ENCODE results near the gene ANAPC1.
"Not testable (repeated sequence)": the region's sequence is repeated elsewhere in the genome, so short reads cannot be mapped to it uniquely, and the experiment has no call there.

Gene ANAPC1

GRCh38 chr2:111772180-111772579 lies 111.8 kb downstream of the ANAPC1 start:
- peak; percentile 65 for FAIRE-seq
- not testable (repeated sequence) for DNase-seq (ENCODE audit: insufficient read length, low spot score)

GRCh38 chr2:111770916-111771658 lies 112.9 kb downstream of the ANAPC1 start:
- not testable (repeated sequence) for DNase-seq (ENCODE audit: insufficient read length, low spot score); FAIRE-seq

- DNase-seq (ENCODE audit: insufficient read length, low spot score); FAIRE-seq: not testable (repeated sequence)
Measured at GRCh38 chr2:111768266-111769190, 115.5 kb downstream of the ANAPC1 start.

GRCh38 chr2:111767087-111767486 lies 116.9 kb downstream of the ANAPC1 start:
- not testable (repeated sequence) for DNase-seq (ENCODE audit: insufficient read length, low spot score); FAIRE-seq

- not testable (repeated sequence) for FAIRE-seq
Measured at GRCh38 chr2:111766295-111766694, 117.7 kb downstream of the ANAPC1 start.

GRCh38 chr2:111764151-111764550 lies 119.8 kb downstream of the ANAPC1 start:
- not testable (repeated sequence) for DNase-seq (ENCODE audit: insufficient read length, low spot score); FAIRE-seq

More at GRCh38 chr2:111766295-111766694, 117.7 kb downstream of the ANAPC1 start:
- not testable (repeated sequence) for DNase-seq (ENCODE audit: insufficient read length, low spot score)

GRCh38 chr2:111760697-111761284 lies 123.2 kb downstream of the ANAPC1 start:
- not testable (repeated sequence) for DNase-seq (ENCODE audit: insufficient read length, low spot score); FAIRE-seq

GRCh38 chr2:111752533-111752932 lies 131.5 kb downstream of the ANAPC1 start:
- not testable (repeated sequence) for DNase-seq (ENCODE audit: insufficient read length, low spot score); FAIRE-seq

GRCh38 chr2:111750641-111751040 lies 133.4 kb downstream of the ANAPC1 start:
- not testable (repeated sequence) for FAIRE-seq; DNase-seq (ENCODE audit: insufficient read length, low spot score)

- not testable (repeated sequence) for DNase-seq (ENCODE audit: insufficient read length, low spot score); FAIRE-seq
Measured at GRCh38 chr2:111748429-111748828, 135.6 kb downstream of the ANAPC1 start.

- FAIRE-seq: peak; percentile 80
- not testable (repeated sequence) for DNase-seq (ENCODE audit: insufficient read length, low spot score)
Measured at GRCh38 chr2:111747410-111748115, 136.4 kb downstream of the ANAPC1 start.

- not testable (repeated sequence) for FAIRE-seq; DNase-seq (ENCODE audit: insufficient read length, low spot score)
Measured at GRCh38 chr2:111744751-111745150, 139.2 kb downstream of the ANAPC1 start.

- not testable (repeated sequence) for FAIRE-seq; DNase-seq (ENCODE audit: insufficient read length, low spot score)
Measured at GRCh38 chr2:111741517-111741916, 142.5 kb downstream of the ANAPC1 start.

- DNase-seq (ENCODE audit: insufficient read length, low spot score): not testable (repeated sequence)
- FAIRE-seq: peak; percentile 90
Measured at GRCh38 chr2:111735838-111736721, 147.9 kb downstream of the ANAPC1 start.

- not testable (repeated sequence) for FAIRE-seq; DNase-seq (ENCODE audit: insufficient read length, low spot score)
Measured at GRCh38 chr2:111735420-111735819, 148.6 kb downstream of the ANAPC1 start.

GRCh38 chr2:111729812-111730458 lies 154.1 kb downstream of the ANAPC1 start:
- not testable (repeated sequence) for FAIRE-seq

GRCh38 chr2:111727611-111728110 lies 156.3 kb downstream of the ANAPC1 start:
- peak; percentile 53 for FAIRE-seq
- DNase-seq (ENCODE audit: insufficient read length, low spot score): not testable (repeated sequence)

More at GRCh38 chr2:111729812-111730458, 154.1 kb downstream of the ANAPC1 start:
- DNase-seq (ENCODE audit: insufficient read length, low spot score): not testable (repeated sequence)

- FAIRE-seq; DNase-seq (ENCODE audit: insufficient read length, low spot score): not testable (repeated sequence)
Measured at GRCh38 chr2:111725742-111726141, 158.3 kb downstream of the ANAPC1 start.

Measured in H54 (cell line).